ENCODE measurements around the gene CCDC17. TPM values are rescaled to one million over a fixed set of nuclear protein-coding genes. Genes with fewer than 3 reads are reported as not detected.

Gene CCDC17
- total RNA-seq, 1 experiment from 2014 or later, result 1.9 TPM

GRCh38 chr1:45658171-45658570 lies 34.3 kb upstream of the CCDC17 start:
- Histone ChIP-seq H3K18ac (ENCODE audit: insufficient read length, low read depth, low read length) (no peak overlapping the region), H3K4me2 (ENCODE audit: insufficient read depth, insufficient read length, low read length) (no peak overlapping the region), H4K8ac (replicated peaks; ENCODE audit: insufficient read length, low read depth, low read length) (no peak overlapping the region), H3K79me1 (ENCODE audit: insufficient read depth, low read depth, low read length, poor library complexity, severe bottlenecking) (peaks cover 5% of the 10 kb centered on the region), H3K27ac (ENCODE audit: insufficient read length, low read depth, low read length) (no peak overlapping the region), H3K4ac (ENCODE audit: low read depth, low read length) (no peak overlapping the region), H2AFZ (ENCODE audit: low read length) (no peak overlapping the region), H3K56ac (ENCODE audit: insufficient read length, low read depth, low read length) (no peak overlapping the region), H2BK15ac (ENCODE audit: low read depth, low read length) (no peak overlapping the region), H4K91ac (ENCODE audit: insufficient read length, low read depth, low read length) (no peak overlapping the region), H3K23ac (ENCODE audit: insufficient read length, low read depth, low read length) (no peak overlapping the region), H3T11ph (ENCODE audit: low read length) (no peak overlapping the region), H4K20me1 (ENCODE audit: control insufficient read depth, insufficient read depth, insufficient read length) (no peaks in the 10 kb centered on the region), H2BK12ac (ENCODE audit: insufficient read length, low read depth, low read length) (no peak overlapping the region), H3K9ac (ENCODE audit: extremely low read depth, insufficient read length, low read length) (no peak overlapping the region), H3K9me3 (ENCODE audit: control insufficient read depth, low read depth, low read length) (no peaks in the 10 kb centered on the region), H2BK5ac (ENCODE audit: insufficient read length, low read length) (no peak overlapping the region), H3K79me2 (ENCODE audit: insufficient read depth, low read length) (peaks cover 3% of the 10 kb centered on the region; the same call in 1 of the 2 replicates), H3K14ac (ENCODE audit: insufficient read depth, low read length) (no peak overlapping the region), H3K23me2 (ENCODE audit: insufficient read length, low read depth, low read length, poor library complexity, severe bottlenecking) (no peaks in the 10 kb centered on the region), H2AK5ac (ENCODE audit: insufficient read length, low read length) (no peak overlapping the region), H2BK120ac (ENCODE audit: low read depth, low read length, poor library complexity, severe bottlenecking) (no peak overlapping the region), H2BK20ac (ENCODE audit: low read depth, low read length, poor library complexity, severe bottlenecking) (no peak overlapping the region), H3K4me1 (ENCODE audit: insufficient read depth, low read length) (no peaks in the 10 kb centered on the region), H4K5ac (ENCODE audit: insufficient read length, low read depth, low read length) (no peak overlapping the region), H3K27me3 (ENCODE audit: insufficient read depth, low read length) (no peaks in the 10 kb centered on the region)
- DNase-seq, result no peak
- no peaks in the 10 kb centered on the region; a peak in 1 of 5 replicates for H3K9me3 Mint-ChIP-seq
- WGBS (ENCODE audit: extremely low coverage, insufficient read length, low lambda C conversion rate), result no CpG with 5 or more reads among the region's 2 CpGs
- no peak overlapping the region; a peak in 1 of 7 replicates for H3K27ac Mint-ChIP-seq
- no peak overlapping the region for H3K4me3 Mint-ChIP-seq
- peaks cover 5 to 6% of the 10 kb centered on the region in 2 experiments; a peak in 1 of 4 replicates for H3K4me1 Mint-ChIP-seq
- peaks cover 51 to 74% (median 72%) of the 10 kb centered on the region in 3 experiments for H3K36me3 Mint-ChIP-seq (ENCODE audit: insufficient read depth in 1 of 3, low read depth in 3 of 3)
- H3K27me3 Mint-ChIP-seq (ENCODE audit: low read depth), result no peaks in the 10 kb centered on the region; the same call in 1 of the 2 replicates
- TF ChIP-seq CTCF (conservative IDR thresholded peaks at IDR 0.05), result no peak

Measured in H9 (cell line).